Activated B cell treated with CpG ODN at 0.5 μM for 24 hours (primary cell): ENCODE measurements around the gene GORASP2. TPM values are rescaled to one million over a fixed set of nuclear protein-coding genes. Genes with fewer than 3 reads are reported as not detected.

ENCODE experiments used
- ATAC-seq: fragments of 200-7000 bp; cut with Tn5 transposase; one replicate; pipeline ENCODE4 v1.10.0; 2021; ENCODE audit warnings: low read depth, mild to moderate bottlenecking, moderate library complexity
- CTCF ChIA-PET: fragments of 350-600 bp; sonication (Branson Sonifier 250); formaldehyde crosslinking; loops from one replicate; lab custom pipeline; 2021; ENCODE audit warnings: antibody characterized with exemption; lab: Charles Lee
- POLR2A ChIA-PET: fragments of 350-600 bp; sonication (Branson Sonifier 250); formaldehyde crosslinking; loops from one replicate; lab custom pipeline; 2021; ENCODE audit warnings: antibody characterized with exemption; lab: Charles Lee
- DNase-seq: peaks from one replicate; pipeline ENCODE4 v3.0.0; 2022
- H3K27ac Mint-ChIP-seq: one replicate; pipeline ENCODE4 v1.8.0; 2020; ENCODE audit warnings: mixed read lengths
- H3K27me3 Mint-ChIP-seq: one replicate; pipeline ENCODE4 v1.8.0; 2021; ENCODE audit warnings: mixed read lengths
- H3K36me3 Mint-ChIP-seq: one replicate; pipeline ENCODE4 v1.8.0; 2021; ENCODE audit warnings: low read depth, mixed read lengths
- H3K4me1 Mint-ChIP-seq: one replicate; pipeline ENCODE4 v1.8.0; 2021; ENCODE audit warnings: mixed read lengths
- H3K4me3 Mint-ChIP-seq: one replicate; pipeline ENCODE4 v1.8.0; 2020; ENCODE audit warnings: mild to moderate bottlenecking, mixed read lengths
- H3K9me3 Mint-ChIP-seq: one replicate; pipeline ENCODE4 v1.8.0; 2020; ENCODE audit warnings: mixed read lengths
- intact Hi-C: fragments of 100-400 bp; cut with micrococcal nuclease; formaldehyde crosslinking; loops from one replicate; pipeline ENCODE4 v1.15.1; 2024
- total RNA-seq: library from RNA; stranded (reverse); gene quantifications from 2 replicates; pipeline ENCODE4 v1.2.3, GENCODE V29; 2022
- TF ChIP-seq, protein P1 (sequence below): fragments of 200-600 bp; IDR thresholded peaks from one replicate; pipeline ENCODE4 v1.8.0; 2022; ENCODE audit warnings: antibody characterized with exemption, mild to moderate bottlenecking

Gene GORASP2
- total RNA-seq, 1 donor from 2014 or later, result 60.7 TPM

GRCh38 chr2:170930991-170931266, 1.9 kb downstream of the GORASP2 start:
- ChIA-PET CTCF (interaction anchor here (3.0 kb wide), 1 partner anchor 503 kb away, joined by 11 read pairs; the partner anchor contains the start of genes DCAF17 and METTL8), POLR2A (interaction anchor here (3.3 kb wide), 1 partner anchor 503 kb away, joined by 21 read pairs; the partner anchor contains the start of genes DCAF17 and METTL8)
- Mint-ChIP-seq H3K4me3 (peak overlapping the region; percentile 90), H3K36me3 (peaks cover 16% of the 10 kb centered on the region), H3K27me3 (no peaks in the 10 kb centered on the region), H3K4me1 (peaks cover 38% of the 10 kb centered on the region), H3K9me3 (peaks cover 2% of the 10 kb centered on the region), H3K27ac (no peak overlapping the region)
- TF ChIP-seq, protein P1, sequence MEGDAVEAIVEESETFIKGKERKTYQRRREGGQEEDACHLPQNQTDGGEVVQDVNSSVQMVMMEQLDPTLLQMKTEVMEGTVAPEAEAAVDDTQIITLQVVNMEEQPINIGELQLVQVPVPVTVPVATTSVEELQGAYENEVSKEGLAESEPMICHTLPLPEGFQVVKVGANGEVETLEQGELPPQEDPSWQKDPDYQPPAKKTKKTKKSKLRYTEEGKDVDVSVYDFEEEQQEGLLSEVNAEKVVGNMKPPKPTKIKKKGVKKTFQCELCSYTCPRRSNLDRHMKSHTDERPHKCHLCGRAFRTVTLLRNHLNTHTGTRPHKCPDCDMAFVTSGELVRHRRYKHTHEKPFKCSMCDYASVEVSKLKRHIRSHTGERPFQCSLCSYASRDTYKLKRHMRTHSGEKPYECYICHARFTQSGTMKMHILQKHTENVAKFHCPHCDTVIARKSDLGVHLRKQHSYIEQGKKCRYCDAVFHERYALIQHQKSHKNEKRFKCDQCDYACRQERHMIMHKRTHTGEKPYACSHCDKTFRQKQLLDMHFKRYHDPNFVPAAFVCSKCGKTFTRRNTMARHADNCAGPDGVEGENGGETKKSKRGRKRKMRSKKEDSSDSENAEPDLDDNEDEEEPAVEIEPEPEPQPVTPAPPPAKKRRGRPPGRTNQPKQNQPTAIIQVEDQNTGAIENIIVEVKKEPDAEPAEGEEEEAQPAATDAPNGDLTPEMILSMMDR, result no peak
- intact Hi-C loops, result no loop called here
- DNase-seq (no peak), ATAC-seq (no peak)

DNA sequence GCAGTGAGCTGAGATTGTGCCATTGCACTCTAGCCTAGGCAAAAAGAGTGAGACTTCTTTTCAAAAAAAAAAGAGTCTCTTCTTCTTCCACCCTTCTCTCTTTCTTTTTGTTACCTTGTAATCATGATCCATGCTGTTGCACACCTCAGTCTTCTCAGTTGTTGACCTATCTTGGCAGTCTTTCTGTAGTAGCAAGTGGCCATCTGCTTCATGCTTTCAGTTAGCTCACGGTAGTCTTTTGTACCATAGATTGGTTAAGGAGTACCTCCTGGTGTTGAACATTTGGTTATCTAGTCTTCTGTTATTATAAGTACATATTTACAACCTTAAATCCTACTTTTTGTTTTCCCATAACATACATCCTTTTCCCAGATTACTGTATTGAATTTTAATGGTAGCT, 3.1 kb downstream of the GORASP2 start:
- Mint-ChIP-seq H3K27me3 (no peaks in the 10 kb centered on the region), H3K4me3 (no peak overlapping the region), H3K9me3 (peaks cover 2% of the 10 kb centered on the region), H3K36me3 (peaks cover 22% of the 10 kb centered on the region), H3K27ac (no peak overlapping the region), H3K4me1 (peaks cover 42% of the 10 kb centered on the region)
- intact Hi-C loops, result no loop called here
- TF ChIP-seq, protein P1, result no peak
- ATAC-seq (no peak), DNase-seq (no peak)
- CTCF ChIA-PET, result no interaction called here
- POLR2A ChIA-PET, result no interaction called here

DNA sequence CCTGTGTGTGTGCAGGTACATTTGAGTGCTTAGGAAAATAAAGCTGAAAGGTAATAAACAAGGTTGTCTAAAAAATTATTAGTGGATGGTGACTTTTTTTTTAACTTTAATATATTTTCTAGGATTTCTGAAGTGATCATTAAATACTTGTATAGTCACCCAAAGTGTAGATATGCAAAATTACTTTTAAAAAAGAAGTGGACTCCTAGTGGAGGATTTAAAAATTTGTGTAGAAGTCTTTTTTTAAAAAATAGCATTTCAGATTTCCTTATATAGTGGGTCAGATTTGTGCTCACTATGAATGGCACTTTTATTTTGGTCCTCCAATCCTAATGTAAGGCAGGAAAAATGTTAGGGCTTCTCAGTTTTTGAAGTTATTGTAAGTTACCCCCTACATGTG, 3.9 kb downstream of the GORASP2 start:
- Mint-ChIP-seq H3K27ac (no peak overlapping the region), H3K4me3 (no peak overlapping the region), H3K36me3 (peaks cover 27% of the 10 kb centered on the region), H3K4me1 (peaks cover 43% of the 10 kb centered on the region), H3K27me3 (no peaks in the 10 kb centered on the region), H3K9me3 (peaks cover 2% of the 10 kb centered on the region)
- TF ChIP-seq, protein P1, result no peak
- ATAC-seq (no peak), DNase-seq (no peak)
- CTCF ChIA-PET, result no interaction called here
- POLR2A ChIA-PET, result no interaction called here
- intact Hi-C loops, result no loop called here

DNA sequence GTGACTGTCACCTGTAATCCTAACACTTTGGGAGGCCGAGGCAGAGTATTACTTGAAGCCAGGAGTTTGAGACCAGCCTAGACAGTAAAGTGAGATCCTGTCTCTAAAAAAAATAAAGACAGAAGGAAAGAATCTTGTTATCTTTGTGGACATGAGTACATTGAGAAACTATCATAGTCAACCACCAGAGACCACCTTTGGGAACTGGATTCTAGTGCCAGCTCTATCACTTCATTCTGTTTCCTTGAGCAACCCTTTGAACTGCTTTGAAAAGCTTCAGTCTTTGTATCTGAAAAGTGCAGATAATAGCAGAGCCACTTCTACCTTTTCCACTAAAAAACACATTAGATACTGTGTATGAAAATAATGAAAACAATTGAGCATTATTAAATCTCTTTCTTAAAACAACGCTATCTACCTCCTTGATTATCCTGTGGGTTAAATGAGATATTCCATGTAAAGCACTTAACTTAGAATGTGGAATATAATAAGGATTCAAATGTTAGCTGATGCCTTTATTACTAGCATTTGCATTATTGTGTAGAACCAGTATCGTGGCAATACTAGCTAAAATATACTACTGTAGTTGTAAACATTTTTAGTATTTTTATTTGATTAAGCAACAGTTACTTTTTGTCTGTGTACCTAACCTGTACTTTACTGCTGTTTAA, 8.8 kb downstream of the GORASP2 start:
- intact Hi-C loops, result no loop called here
- H3K27ac Mint-ChIP-seq, result no peak overlapping the region
- no peaks in the 10 kb centered on the region for H3K9me3 Mint-ChIP-seq
- TF ChIP-seq, protein P1, result no peak
- ChIA-PET CTCF (interaction anchor here (1.7 kb wide), 1 partner anchor 9 kb away, joined by 8 read pairs; the partner anchor contains the start of gene GORASP2), POLR2A (no interaction called here)
- no peak for DNase-seq
- H3K36me3 Mint-ChIP-seq, result peaks cover 49% of the 10 kb centered on the region
- ATAC-seq, result no peak
- no peak overlapping the region for H3K4me3 Mint-ChIP-seq
- no peaks in the 10 kb centered on the region for H3K27me3 Mint-ChIP-seq
- H3K4me1 Mint-ChIP-seq, result peaks cover 39% of the 10 kb centered on the region

DNA sequence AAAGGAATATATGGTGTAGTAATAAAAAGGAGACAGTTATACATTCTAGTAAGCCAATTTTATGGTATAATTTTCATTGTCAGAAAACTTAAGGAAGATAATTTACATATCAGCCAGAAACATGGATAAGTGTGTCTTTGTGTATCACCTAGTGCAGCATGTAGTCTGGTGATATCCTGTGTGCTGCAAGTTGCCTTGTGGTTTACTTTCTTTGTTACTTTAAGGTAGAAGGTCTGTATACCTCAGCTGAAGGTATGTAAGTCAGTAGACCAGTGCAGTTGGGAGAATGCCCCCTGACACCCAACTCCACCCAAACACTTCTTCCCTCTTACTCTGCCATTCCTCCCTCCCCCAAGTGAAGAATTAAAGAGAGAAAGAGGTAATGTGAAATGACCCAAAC, 11.0 kb downstream of the GORASP2 start:
- CTCF ChIA-PET, result no interaction called here
- Mint-ChIP-seq H3K4me3 (no peak overlapping the region), H3K4me1 (peaks cover 39% of the 10 kb centered on the region)

More for the DNA sequence above, 11.0 kb downstream of the GORASP2 start:
- no peak overlapping the region for H3K27ac Mint-ChIP-seq
- POLR2A ChIA-PET, result no interaction called here
- TF ChIP-seq, protein P1, result no peak
- intact Hi-C loops, result no loop called here
- H3K36me3 Mint-ChIP-seq, result peaks cover 40% of the 10 kb centered on the region
- no peaks in the 10 kb centered on the region for H3K9me3 Mint-ChIP-seq
- no peak for ATAC-seq
- H3K27me3 Mint-ChIP-seq, result no peaks in the 10 kb centered on the region
- no peak for DNase-seq
